ENCODE data around the gene CLPSL2.
A peak's percentile ranks its signal among the peaks of the same experiment; 100 is the strongest.

GRCh38 chr6:35737413-35738211 is 38.8 kb upstream of the CLPSL2 start:
- TF ChIP-seq CTCF (IDR thresholded peaks at IDR 0.05) (peak in 5 of 7 experiments; percentile 76 to 98 (median 83)), POLR2AphosphoS5 (IDR thresholded peaks at IDR 0.05) (peak in 1 of 3 donors; percentile 75)

Measured in stomach (tissue), 4 donors.